Right ventricle myocardium inferior (tissue), 1 donor: ENCODE data around the gene ERO1B. TPM values are rescaled to one million over a fixed set of nuclear protein-coding genes. Genes with fewer than 3 reads are reported as not detected.

Experiments used
- ATAC-seq: fragments of 200-7000 bp; cut with Tn5 transposase; one replicate; pipeline ENCODE4 v1.9.1; 2020; ENCODE audit warnings: mild to moderate bottlenecking, moderate library complexity
- DNase-seq: peaks from one replicate; pipeline ENCODE4 v3.0.0; 2021; ENCODE audit errors: missing footprints
- intact Hi-C: fragments of 100-400 bp; cut with DNase I; formaldehyde crosslinking; loops from one replicate; pipeline ENCODE4 v1.11.0; 2022
- total RNA-seq: library from RNA; stranded (reverse); fragmentation: NEBNext Ultra II Directional; extraction: Animal tissue kit (Norgen Biotek cat#: 25700); gene quantifications from one replicate; pipeline ENCODE4 v1.2.1, GENCODE V29; 2021
- donor health status: DM: no; HTN: yes; CAD: no; lungs with severe emphysema.

Gene ERO1B
- total RNA-seq, 1 donor from 2014 or later = 7.2 TPM

GRCh38 chr1:236302941-236303340 is 21.2 kb upstream of the ERO1B start:
- intact Hi-C loops = no loop called here
- DNase-seq (no peak), ATAC-seq (no peak)

GRCh38 chr1:236301958-236302335 is 20.2 kb upstream of the ERO1B start:
- intact Hi-C loops = no loop called here
- ATAC-seq (no peak), DNase-seq (no peak)

GRCh38 chr1:236301080-236301957 is 19.6 kb upstream of the ERO1B start:
- no peak for ATAC-seq
- no peak for DNase-seq
- intact Hi-C loops = no loop called here

- intact Hi-C loops = no loop called here
- DNase-seq (no peak), ATAC-seq (no peak)
These were observed 15.4 kb upstream of the ERO1B start for GRCh38 chr1:236297161-236297560.

- DNase-seq (no peak), ATAC-seq (no peak)
- intact Hi-C loops = no loop called here
These were observed 10.7 kb upstream of the ERO1B start for GRCh38 chr1:236292425-236292824.

- intact Hi-C loops = loop anchor here (10.0 kb wide), 2 partner anchors 145 to 175 kb away; partner anchors contain the start of gene GPR137B
These were observed 7.9 kb upstream of the ERO1B start for GRCh38 chr1:236289492-236290131.

GRCh38 chr1:236288620-236288976 is 6.8 kb upstream of the ERO1B start:
- ATAC-seq (no peak), DNase-seq (no peak)
- intact Hi-C loops = loop anchor here (10.0 kb wide), 2 partner anchors 144 to 174 kb away; partner anchors contain the start of gene GPR137B

More at GRCh38 chr1:236289492-236290131, 7.9 kb upstream of the ERO1B start:
- DNase-seq = no peak
- no peak for ATAC-seq

- no peak for ATAC-seq
- intact Hi-C loops = loop anchor here (10.0 kb wide), 2 partner anchors 143 to 173 kb away; partner anchors contain the start of gene GPR137B
These were observed 6.2 kb upstream of the ERO1B start for GRCh38 chr1:236287757-236288619.

GRCh38 chr1:236287356-236287755 is 5.6 kb upstream of the ERO1B start:
- ATAC-seq (no peak), DNase-seq (no peak)
- intact Hi-C loops = loop anchor here (10.0 kb wide), 2 partner anchors 143 to 173 kb away; partner anchors contain the start of gene GPR137B

More at GRCh38 chr1:236287757-236288619, 6.2 kb upstream of the ERO1B start:
- DNase-seq = no peak

GRCh38 chr1:236284291-236284721 is 2.5 kb upstream of the ERO1B start:
- DNase-seq (no peak), ATAC-seq (no peak)
- intact Hi-C loops = loop anchor here (5.0 to 10.0 kb wide), 3 partner anchors 140 to 238 kb away; partner anchors contain the start of genes GPR137B and LGALS8

GRCh38 chr1:236282719-236283118 is 961 bp upstream of the ERO1B start:
- ATAC-seq = no peak
- DNase-seq = no peak
- intact Hi-C loops = loop anchor here (5.0 to 10.0 kb wide), 3 partner anchors 138 to 240 kb away; partner anchors contain the start of genes GPR137B and LGALS8

GRCh38 chr1:236282425-236282716 is 613 bp upstream of the ERO1B start:
- DNase-seq = no peak
- no peak for ATAC-seq
- intact Hi-C loops = loop anchor here (5.0 to 10.0 kb wide), 3 partner anchors 138 to 240 kb away; partner anchors contain the start of genes GPR137B and LGALS8

GRCh38 chr1:236281198-236281653 is 532 bp downstream of the ERO1B start:
- DNase-seq = no peak
- intact Hi-C loops = loop anchor here (5.0 to 10.0 kb wide), 3 partner anchors 136 to 241 kb away; partner anchors contain the start of genes GPR137B and LGALS8
- peak; percentile 60 for ATAC-seq

GRCh38 chr1:236280438-236281197 is 1.1 kb downstream of the ERO1B start:
- intact Hi-C loops = loop anchor here (5.0 to 10.0 kb wide), 3 partner anchors 136 to 242 kb away; partner anchors contain the start of genes GPR137B and LGALS8
- DNase-seq (no peak), ATAC-seq (no peak)

- DNase-seq = no peak
- intact Hi-C loops = no loop called here
These were observed 6.2 kb downstream of the ERO1B start for GRCh38 chr1:236275586-236275985.

GRCh38 chr1:236275061-236275460 is 6.7 kb downstream of the ERO1B start:
- intact Hi-C loops = no loop called here
- DNase-seq (no peak), ATAC-seq (no peak)

More at GRCh38 chr1:236275586-236275985, 6.2 kb downstream of the ERO1B start:
- ATAC-seq = no peak

GRCh38 chr1:236273358-236273757 is 8.4 kb downstream of the ERO1B start:
- intact Hi-C loops = no loop called here
- ATAC-seq (no peak), DNase-seq (no peak)

GRCh38 chr1:236269439-236269838 is 12.3 kb downstream of the ERO1B start:
- intact Hi-C loops = no loop called here
- DNase-seq = no peak
- no peak for ATAC-seq
